Activated T-cell treated with anti-CD3 and anti-CD28 coated beads, Interleukin-2, amount 50 U/mL, for 1 hour (primary cell): ENCODE results near the gene SLC4A2.

Experiments
- DNase-seq: peaks from one replicate; pipeline ENCODE4 v3.0.0-alpha.2; 2020

SLC4A2 gene

DNA sequence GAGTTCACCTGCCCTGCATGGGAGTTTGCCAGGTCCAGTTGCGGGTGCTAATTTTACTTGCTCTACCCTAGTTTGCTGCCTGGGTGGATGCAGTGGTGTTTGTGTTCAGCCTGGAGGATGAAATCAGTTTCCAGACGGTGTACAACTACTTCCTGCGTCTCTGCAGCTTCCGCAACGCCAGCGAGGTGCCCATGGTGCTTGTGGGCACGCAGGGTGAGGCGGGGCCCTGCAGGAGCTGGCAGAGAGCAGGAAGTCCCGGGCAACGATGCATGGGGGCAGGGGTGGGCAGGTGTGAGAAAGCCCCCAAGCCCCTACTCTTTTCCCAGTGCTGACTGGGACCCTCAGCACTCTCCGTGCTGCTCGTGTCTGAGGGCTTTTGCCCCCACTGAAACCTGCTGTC is 58.2 kb downstream of the SLC4A2 start:
- DNase-seq = peak; percentile 50

DNA sequence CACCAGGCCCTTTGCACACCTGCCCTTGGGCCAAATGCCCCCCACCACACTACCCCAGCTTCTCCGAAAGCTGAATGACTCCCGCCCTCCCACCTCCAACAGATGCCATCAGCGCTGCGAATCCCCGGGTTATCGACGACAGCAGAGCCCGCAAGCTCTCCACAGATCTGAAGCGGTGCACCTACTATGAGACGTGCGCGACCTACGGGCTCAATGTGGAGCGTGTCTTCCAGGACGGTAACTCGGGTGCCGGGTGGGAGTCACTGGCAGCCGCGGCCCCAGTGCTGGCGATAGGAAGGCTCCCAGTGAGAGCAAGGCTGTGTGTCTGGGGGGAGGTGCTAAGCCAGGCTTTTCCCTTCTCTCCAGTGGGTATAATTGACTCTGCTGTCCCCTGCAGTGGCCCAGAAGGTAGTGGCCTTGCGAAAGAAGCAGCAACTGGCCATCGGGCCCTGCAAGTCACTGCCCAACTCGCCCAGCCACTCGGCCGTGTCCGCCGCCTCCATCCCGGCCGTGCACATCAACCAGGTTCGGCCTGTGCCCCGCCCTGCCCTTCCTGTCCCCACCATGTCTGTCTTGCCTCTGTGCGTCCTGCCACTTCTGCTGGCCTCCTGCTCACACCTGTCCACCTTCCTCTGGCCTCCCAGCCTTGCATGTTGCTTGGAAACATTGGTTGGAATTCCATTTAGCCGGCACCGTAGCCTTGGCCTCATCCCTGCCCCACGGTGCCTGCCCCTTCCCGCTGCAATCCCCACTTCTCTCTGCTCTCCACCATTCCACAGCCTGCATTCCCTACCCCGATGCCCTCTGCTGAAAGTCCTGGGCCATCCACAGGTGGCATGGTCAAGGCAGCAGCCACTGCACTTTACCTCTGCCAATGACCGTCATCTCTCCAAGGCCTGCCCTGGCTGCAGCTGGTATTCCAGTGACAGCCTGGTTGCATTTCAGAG is 59.0 kb downstream of the SLC4A2 start:
- DNase-seq = no peak

DNA sequence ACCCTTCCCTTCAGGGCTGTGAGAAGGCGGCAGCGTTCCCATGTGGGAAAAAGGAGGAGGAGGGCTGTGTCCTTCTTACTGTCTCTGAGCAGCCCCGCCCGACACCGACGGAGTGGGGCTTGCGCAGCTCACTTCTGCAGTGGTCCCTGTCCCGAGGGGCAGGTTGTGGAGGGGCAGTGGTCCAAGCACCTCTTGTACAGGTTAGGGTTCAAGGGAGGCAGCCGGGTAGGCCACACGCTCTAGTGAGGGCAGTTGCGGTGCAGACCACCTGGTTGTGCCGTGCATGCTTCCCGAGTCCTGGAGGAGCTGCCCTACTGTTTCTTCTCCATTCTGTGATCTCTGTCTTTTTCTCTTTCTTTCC is 59.6 kb downstream of the SLC4A2 start:
- no peak for DNase-seq

DNA sequence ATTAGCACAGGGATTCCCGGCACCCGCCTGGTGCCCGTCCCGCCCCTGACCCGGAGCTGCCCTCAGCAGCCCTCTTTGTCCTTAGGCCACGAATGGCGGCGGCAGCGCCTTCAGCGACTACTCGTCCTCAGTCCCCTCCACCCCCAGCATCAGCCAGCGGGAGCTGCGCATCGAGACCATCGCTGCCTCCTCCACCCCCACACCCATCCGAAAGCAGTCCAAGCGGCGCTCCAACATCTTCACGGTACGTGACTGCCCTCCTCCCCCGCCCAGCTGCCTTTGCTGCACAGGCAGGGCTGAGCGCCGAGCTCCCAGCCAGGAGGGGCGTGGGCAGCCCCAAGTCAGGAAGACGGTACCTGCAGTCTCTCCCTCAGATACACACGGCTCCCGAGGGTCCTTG is 60.5 kb downstream of the SLC4A2 start:
- DNase-seq = no peak

DNA sequence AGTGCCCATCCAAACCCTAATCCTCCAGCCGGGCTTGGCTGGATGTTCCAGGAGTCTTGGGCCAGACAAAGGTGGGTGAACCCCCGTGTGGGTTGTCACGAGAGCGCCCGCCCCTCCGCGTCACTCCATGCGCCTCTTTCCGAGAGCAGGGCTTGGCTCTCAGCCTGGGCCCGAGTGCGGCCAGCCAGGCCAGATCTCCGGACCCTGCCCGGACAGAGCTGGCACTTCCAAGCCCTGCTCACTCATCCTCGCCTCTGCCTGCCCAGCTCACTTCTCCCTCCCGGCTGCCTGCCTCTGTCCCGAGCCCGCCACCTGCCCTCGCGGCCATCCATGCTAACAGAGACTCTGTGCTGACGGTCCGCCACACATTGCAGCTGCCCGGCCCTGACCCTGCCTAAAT is 61.5 kb downstream of the SLC4A2 start:
- no peak for DNase-seq

DNA sequence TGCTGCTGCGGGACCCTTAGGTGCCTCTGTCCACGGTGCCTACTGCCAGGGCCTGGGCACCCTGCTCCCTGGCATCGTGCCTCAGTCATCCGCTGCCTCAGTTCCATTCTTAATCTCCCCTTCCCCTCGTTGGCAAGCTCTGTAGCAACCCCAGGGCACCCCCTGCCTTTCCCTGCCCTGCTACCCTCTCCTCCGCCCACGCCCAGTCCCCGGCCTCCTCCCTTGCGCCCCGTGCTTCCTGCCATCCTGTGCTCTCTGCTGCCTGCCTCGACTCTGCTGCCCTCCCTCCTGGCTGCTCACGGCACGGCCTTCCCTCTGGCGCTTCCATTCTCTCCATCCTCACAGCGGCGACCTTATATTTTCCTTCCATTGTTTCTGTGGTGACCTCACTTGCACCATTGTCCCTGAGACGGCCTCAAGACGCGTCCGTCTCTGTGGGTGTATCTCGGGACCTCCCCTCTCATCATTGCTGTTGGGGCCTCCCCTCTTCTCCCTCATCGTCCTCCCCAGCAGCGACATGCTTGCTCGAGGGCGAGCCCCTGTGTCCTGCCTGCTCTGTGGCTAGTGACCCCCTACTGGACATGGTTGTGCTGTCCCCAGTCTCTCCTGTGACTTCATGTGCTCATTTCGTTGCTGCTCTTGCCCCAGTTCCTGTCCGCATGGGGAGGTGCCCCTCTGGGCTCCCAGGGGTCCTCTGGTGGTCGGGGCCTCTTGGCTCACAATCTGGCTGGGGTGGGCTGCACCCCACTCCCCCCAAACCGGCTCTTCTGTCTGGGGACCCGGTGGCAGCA is 62.2 kb downstream of the SLC4A2 start:
- no peak for DNase-seq

DNA sequence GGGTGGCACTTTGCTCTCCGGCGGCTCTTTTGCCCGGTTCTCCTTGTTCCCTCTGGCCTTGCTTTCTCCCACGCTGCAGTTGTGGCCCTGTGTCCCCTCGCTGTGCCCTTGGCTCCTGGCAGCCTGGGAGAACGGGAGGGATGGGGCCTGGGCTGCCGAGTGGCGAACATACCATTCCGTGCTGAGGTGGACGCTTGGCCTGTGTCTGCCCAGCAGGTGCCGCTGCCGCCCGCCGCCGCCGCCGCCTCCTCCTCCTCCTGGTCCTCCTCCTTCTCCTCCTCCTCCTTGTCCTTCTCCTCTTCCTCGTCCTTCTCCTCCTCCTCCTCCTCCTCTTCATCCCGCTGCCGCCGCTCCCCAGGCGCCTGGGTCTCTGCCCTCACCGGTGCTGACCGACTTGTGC is 62.9 kb downstream of the SLC4A2 start:
- no peak for DNase-seq

DNA sequence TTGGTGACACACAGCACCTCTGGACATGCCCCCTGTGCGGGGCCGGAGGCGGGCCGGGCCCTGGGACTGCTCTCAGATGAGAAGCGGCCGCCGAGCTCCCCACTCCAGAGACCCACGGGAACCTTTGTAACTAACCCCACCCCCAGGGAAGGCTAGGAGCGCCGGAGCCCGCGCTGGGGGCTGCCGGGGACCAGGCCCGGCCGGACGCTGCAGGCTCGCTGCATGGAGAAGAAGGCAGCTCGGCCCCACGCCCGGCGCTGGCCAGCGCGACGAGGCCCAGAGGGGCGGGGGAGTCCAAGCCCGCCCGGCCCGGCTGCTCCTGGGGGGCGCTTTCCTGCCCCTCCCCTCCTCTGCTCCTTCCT is 63.4 kb downstream of the SLC4A2 start:
- DNase-seq = no peak

DNA sequence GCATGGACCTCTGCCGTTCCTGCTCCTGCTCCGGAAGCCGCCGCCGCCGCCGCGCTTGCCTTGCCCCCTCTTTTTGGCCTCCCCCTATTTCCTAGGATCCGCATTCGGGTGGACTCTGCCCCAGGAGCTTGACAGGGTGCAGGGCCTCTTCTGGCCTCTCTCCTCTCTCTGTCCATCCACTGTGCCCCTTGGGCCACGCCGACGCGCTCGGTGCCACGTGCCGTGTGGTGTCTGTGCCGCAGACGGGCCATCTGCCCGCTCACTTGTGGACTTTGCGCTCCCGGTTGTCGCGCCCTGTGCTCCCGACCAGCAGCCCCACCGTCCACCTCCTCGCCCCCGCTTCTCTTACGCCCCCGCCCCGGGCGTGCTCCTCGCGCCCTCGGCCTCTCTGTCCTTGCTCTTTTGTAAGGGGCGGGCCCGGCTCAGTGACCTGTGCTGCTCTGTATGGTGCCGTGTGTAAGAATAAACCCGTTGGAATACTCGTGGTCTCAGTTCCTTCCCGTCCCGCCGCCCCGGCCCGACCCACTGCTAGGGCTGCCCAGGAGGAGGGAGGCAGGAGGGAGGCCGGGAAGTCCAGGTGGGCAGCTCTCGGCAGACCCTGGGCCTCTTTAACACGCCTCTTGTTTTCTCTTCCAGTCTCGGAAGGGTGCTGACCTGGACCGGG is 63.9 kb downstream of the SLC4A2 start:
- DNase-seq = no peak

DNA sequence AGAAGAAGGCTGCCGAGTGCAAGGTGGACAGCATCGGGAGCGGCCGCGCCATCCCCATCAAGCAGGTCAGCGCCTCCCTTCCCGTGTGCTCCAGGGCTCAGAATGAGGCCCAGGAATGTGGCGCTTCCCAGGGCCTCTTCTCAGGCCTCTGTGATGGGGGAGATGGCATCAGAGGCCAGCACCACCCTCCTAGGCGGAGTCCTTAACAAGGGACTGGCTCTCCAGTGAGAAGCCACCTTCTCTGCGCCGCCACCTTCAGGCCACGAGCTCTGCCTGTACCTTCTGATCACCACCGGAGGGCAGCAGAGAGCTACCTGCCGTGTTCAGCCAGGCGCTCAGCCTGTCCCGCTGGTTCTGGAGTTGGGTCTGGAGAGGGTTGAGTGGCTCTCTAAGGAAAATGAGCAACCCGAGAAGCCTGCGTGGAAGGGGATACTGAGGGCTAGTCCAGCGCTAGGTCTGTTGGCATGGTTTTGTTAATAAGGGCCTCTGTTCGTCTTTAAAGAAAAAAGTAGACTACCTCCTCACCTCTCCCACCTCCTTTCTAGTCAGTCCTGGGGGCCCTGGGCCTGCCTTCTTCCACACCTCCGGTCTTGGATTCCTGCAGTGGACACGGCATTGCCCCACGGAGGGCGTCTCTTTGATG is 64.6 kb downstream of the SLC4A2 start:
- DNase-seq = peak; percentile 82

DNA sequence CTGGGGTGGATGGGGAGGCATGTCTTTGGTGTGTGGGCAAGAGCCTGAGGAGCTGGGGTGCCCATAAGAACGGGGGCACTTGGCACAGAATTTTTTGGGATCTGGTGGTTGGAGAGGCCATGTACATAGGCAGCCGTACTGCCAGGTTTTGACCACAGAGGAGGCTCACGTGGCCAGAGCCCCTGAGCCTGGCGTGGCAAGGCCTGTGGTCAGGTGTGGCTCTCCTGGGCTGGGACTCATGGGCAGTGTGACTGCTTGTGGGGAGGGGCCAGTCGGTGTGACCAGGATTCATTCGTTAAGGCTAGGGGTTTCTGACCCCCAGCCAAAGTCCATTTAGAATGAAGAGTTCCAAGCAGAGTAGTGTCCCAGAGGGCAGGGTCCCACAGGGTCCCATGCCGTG is 65.1 kb downstream of the SLC4A2 start:
- DNase-seq = no peak

DNA sequence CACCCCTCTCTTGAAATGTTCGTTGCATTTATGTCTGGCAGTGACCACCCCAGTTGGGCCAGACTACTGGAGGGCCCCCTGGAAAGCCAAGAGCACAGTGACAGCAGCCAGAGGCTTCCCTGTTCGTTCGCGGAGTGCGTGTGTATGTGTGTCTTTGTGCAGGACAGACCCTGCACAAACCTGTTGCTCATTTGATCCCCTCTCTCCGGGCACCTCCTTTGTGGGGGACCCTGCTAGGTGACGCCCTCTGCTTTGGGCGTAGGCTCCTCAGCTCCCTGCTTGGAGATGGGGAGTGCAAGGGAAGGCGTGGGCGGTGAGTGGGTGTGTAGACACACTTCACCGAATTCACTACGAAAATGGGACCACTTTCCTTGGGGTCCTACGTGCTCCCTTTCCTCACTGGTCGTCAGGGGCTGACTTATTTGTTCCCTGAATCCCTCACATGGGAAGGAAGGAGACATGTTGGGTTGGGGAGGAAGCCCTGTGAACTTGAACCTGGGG is 65.6 kb downstream of the SLC4A2 start:
- DNase-seq = no peak

DNA sequence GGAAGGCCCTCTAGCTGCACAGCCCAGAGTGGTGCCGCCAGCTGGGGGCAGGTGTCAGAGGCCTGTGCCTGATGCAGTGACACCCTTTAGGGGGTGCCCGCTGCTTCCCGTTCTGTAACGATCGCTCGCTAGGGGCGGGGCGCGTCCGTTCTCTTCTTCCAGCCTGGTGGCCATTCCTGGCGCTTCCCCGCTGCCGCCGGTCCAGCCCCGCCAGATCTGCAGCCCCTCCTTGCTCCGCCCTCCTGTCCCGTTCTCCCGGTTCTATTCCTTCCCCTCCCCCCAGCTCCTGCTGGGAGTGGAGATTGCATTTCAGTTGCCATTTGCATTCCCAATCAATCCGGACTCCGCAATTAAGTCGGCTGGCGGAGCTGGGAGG is 66.1 kb downstream of the SLC4A2 start:
- no peak for DNase-seq

DNA sequence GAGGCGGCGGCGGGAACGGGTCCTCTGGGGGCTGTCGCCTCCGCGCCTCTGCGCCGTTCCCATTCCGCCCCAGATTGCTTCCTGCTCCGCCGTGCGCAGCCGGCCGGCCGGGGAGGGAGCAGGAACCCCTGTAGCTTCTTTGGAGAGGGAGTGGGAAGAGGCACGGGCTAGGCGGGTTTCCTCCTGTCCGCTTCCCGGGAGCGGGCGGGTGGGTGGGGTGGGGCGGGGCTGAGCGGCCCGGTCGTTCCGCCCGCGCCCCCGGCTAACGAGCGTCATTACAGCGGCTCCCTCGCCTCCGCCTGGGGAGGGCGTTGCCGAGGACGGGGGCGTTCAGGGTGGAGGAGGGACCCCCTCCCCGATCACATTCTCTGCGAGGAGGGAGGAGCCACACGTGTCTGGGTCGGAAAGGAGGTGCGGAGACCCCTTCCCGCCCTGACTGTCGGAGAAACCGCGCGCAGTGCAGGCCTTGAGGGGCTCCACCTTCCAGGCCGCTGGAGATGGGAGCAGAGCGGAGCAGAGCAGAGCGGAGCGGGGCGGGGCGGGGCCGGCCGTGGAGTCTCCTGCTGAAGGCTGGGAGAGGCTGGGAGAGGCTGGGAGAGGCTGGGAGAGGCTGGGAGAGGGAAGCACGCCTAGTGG is 66.6 kb downstream of the SLC4A2 start:
- DNase-seq = no peak
